HG03520 (cell line): ENCODE data around the gene ANKRD27.
"Not testable (repeated sequence)": the region's sequence is repeated elsewhere in the genome, so short reads cannot be mapped to it uniquely, and the experiment has no call there.

Experiments used
- ATAC-seq: cut with Tn5 transposase; IDR thresholded peaks from one replicate; pipeline ENCODE4 v1.9.1; 2021; ENCODE audit warnings: mild to moderate bottlenecking, moderate library complexity; ENCODE audit not compliant: unreplicated experiment

The ANKRD27 gene

DNA sequence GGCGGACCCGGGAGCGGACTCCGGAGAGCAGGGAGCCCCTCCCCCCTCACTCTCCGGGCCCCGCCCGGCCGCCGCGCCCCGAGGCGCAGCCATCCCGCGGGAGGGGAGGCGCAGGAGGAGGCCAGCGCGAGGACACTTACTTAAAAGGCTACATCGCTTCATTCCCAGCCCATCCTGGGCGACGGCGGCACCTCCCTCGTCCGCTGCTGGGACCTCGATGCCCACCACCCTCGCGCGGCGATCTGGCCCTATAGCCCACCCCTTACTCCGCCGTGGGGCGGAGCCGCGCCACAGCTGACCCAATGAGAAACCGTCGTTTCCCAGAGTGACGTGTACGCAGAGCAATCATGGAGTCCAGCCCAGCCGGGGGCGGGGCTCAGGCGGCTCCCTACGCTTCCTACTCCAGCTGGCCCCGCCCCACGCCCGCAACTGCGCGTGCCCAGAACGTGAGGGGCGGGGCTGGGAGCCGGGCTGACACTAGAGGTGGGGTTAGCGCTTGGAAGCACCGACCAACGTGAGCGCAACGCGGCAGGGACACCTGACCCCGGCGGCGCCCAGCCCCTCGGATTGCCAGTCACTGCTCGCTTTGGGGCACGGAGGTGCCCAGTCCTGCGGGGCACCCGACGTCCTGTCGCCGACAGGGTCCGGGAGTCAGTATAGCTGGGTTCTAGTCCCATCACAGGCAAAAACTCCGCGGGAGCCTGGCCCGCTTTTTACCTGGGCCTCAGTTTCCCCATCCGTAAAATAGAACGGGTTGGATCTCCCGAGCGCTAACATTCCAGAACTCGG is at the start of gene ANKRD27:
TSS of gene ANKRD27 (minus strand) at position 250 of the 789 bp plus-strand sequence. CDS start 16,165 bp downstream, outside the sequence.
- peak; percentile 96 for ATAC-seq

GRCh38 chr19:32720936-32721250 is 45.9 kb upstream of the ANKRD27 start:
- no peak for ATAC-seq

- ATAC-seq: no peak
Measured at GRCh38 chr19:32720216-32720935, 45.4 kb upstream of the ANKRD27 start.

DNA sequence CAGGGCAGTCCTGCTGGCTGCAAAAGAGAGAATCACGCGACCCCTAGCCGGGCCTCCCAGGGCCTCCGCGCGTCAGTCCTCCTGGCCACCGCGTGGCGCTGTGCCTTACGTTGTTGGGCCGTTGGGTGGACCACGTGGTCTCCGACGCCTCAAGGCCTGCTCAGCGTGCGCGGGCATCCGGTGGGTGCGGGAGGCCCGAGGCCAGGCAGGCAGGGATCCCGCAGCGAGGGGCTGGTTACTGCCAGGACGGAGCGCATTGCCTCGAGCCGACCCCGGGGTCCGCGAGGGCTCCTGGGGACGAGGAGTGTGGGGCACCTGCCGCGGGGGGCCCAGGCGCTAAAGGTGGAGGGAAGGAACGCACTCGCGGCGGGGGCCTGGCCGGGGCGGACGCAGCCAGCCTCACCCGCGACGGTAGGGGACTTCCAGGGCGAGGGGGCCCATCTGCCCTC is 44.7 kb upstream of the ANKRD27 start, which contains the start of gene TDRD12:
TSS of gene TDRD12 (plus strand) at position 157 of the 449 bp plus-strand sequence. CDS start 306 bp downstream, outside the sequence.
- ATAC-seq: no peak

GRCh38 chr19:32718286-32718685 is 43.3 kb upstream of the ANKRD27 start:
- no peak for ATAC-seq

DNA sequence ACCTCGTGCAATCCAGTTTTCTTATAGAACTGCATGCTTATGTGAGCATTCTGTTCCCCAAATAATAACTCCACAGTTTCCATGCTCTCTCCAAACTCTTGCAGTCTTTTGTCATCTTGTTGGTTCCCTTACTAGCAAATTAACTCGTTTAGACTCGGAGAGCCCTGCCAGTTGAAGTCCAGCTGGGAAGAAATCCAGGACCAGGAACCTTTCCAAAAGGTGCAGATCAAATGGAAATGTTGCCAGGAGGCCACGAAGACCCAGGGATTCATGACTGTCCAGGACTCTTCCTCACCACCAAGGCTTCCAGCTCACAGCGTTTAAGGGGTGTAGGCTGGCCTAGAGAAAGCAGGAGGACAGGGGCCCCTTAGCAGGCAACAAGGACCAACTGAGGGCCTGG is 42.5 kb upstream of the ANKRD27 start:
- no peak for ATAC-seq

DNA sequence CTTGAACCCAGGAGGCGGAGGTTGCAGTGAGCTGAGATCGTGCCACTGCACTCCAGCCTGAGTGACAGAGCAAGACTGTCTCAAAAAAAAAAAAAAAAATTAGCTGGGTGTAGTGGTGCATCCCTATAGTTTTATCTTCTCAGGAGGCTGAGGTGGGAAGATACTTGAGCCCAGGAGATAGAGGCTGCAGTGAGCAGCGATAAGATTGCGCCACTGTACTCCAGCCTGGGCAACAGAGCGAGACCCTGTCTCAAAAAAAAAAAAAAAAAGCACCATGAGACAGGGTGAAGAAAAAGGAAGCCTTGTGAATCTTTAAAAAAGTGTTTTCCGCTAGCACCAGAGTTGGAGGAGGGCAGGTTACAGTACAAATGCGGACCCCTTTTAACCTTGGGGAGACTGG is 41.2 kb upstream of the ANKRD27 start:
- not testable (repeated sequence) for ATAC-seq

DNA sequence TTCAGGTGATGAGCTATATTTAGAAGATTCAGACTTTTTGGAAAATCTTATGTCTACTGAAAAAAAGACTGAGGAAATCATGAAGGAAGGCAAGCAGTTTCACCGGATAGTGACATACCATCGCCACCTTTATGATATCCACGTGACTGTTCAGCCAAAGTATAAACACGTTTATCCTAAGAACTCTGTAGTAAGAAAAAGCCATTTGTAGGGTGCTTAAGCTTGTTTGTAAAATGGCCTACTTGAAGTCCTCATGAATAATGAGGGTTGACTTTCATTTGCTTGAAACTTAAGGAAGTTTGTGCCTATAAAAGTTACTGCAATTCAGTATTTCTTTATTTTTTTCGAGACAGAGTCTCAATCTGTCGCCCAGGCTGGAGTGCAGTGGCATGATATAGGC is 36.8 kb upstream of the ANKRD27 start:
- no peak for ATAC-seq

DNA sequence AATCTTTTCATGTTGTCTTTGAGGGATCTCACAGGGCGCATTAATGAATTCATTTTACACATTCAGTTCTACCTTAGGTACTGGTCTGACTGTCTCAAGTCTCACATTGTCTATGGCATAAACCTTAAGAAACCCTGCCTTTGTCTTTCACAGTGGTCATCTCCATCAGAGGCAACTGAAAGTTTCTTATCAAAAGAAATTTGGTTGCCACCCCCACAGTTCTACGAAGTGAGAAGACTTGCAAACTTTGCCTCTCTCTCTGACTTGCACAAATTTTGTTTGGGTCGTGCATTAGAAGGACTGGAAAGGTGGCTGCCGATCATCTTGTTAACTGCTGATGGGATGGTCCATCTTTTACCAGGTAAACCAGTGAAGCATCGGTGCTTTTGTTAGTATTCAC is 34.1 kb upstream of the ANKRD27 start:
- ATAC-seq: no peak

DNA sequence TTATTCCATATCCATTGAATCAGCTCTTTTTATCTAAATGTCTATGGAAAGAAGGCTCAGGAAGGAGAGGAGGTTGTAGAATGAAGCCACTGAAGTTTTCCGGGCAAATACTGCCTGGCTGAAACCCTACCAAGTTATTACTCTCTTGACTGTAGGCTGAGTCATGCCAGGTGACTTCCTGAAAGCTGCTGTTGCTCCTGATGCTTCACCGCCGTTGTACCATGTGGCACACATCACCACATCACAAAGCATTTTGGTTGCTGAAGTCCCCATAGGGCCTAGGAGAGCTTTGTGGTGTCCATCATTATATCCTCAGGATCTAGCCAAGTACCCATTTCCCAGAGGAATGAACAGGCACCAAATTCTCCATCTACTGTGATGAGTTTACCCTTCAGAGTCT is 33.5 kb upstream of the ANKRD27 start:
- no peak for ATAC-seq

DNA sequence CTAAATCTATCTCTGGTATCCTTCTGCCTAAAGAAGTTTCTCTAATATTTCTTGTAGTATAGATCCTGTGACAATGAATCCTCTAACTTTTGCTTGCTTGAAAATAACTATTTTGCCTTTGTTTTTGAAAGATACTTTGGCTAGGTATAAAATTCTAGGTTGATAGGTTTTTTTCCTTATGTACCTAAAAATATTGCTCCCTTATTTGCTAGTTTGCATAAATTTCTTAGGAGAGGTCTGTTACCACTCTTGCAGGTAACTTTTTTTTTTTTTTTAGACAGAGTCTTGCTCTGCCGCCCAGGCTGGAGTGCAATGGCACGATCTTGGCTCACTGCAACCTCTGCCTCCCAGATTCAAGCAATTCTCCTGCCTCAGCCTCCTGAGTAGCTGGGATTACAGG is 29.0 kb upstream of the ANKRD27 start:
- ATAC-seq: not testable (repeated sequence)

DNA sequence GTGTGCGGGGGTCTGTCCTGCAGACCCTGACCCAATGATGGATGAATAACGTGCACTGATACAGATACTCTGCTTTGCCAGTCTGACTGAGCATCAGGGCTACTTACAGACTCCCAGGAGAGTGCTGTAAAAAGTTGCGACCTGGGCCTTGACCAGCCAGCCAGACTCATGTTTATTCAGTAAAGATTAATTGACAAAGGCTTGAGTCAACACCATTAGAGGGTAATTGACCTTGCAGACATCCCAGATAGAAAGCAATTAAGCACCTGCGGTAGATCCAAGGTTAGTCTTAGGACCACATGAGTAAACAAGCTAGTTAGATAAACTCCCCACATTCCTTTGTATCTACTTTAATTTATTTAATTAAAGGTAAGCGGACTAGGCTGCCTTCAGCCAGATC is 27.0 kb upstream of the ANKRD27 start:
- no peak for ATAC-seq

DNA sequence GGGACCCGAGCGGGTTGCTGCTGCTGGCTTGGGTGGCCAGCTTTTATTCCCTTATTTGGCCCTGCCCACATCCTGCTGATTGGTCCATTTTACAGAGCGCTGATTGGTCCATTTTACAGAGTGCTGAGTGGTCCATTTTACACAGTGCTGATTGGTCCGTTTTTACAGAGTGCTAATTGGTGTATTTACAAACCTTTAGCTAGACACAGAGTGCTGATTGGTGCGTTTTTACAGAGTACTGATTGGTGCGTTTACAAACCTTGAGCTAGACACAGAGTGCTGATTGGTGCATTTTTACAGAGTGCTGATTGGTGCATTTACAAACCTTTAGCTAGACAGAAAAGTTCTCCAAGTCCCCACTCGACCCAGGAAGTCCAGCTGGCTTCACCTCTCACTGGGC is 25.1 kb upstream of the ANKRD27 start:
- ATAC-seq: not testable (repeated sequence)

DNA sequence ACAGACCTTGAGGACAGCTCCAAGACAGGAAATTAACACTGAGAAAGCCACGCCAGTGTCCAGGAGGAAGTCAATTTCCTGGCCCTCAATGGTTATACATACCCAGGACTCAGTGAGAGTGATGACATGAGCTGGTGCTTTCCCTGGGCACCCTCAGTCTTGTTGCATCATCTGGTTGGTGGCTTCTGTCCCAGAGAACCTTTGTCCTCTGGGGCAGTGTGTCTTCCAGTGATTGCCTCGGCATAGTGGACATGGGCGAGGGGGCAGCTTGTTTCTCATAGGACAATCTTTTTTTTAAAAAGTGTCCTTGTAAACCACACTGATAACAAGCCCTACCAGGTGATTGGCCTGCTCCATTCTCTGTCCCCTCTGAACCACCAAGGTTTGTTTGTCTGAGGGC is 21.8 kb upstream of the ANKRD27 start:
- ATAC-seq: not testable (repeated sequence)

GRCh38 chr19:32695506-32695905 is 20.5 kb upstream of the ANKRD27 start:
- not testable (repeated sequence) for ATAC-seq

- ATAC-seq: not testable (repeated sequence)
Measured at GRCh38 chr19:32694851-32695250, 19.9 kb upstream of the ANKRD27 start.

DNA sequence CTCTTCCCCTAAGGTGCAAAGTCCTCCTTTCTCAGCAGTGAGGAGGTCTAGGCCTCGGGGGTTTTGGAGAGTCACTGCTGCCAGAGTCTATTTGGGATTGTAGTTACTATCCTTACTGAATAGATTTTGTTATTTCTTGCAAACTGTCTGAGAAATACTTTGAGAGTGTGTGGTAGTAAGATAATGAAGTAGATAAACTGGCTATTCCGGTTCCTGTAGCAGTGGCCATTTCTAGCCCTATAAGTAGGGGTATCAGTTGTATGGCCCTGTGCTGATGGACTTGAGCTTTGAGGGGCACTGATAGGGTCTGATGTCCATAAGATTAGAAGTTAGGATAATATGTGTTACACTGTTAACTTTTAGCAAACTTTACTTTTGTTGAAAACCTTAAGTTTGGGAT is 19.3 kb upstream of the ANKRD27 start:
- not testable (repeated sequence) for ATAC-seq

- not testable (repeated sequence) for ATAC-seq
Measured at GRCh38 chr19:32693151-32694108, 18.4 kb upstream of the ANKRD27 start.

DNA sequence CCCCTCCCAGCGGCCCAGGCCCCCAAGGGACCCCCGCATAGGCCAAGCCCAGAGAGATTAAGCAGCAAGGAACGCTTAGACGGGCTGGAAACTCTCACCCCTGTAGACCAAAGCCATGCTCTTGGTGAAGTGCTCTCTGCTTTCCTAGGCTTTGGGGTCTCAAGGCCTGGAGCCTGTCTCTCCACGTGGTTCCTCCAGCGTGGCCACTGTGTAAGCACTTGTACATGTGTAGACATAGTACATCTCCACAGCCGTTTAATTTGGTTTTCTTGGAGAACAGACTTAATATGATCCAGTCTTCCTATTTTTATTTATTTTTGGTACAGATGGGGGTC is 17.7 kb upstream of the ANKRD27 start:
- no peak for ATAC-seq

GRCh38 chr19:32691952-32692726 is 17.2 kb upstream of the ANKRD27 start:
- peak; percentile 45 for ATAC-seq
